HepG2 (cell line): ENCODE data around the gene CCL13. TPM values are rescaled to one million over a fixed set of nuclear protein-coding genes. Genes with fewer than 3 reads are reported as not detected.

Experiments
- ATAC-seq: fragments of 200-7000 bp; cut with Tn5 transposase; 3 replicates; pipeline ENCODE4 v1.9.1; 2020; ENCODE audit warnings: mild to moderate bottlenecking, moderate library complexity
- BruUV-seq: library from RNA; stranded (reverse); fragments of 400-500 nt; replicated peaks from 2 replicates; lab custom pipeline; 2021; lab: Mats Ljungman, UMichigan
- CTCF ChIA-PET: fragments of 300-600 bp; formaldehyde crosslinking; extraction: SDS; loops from one replicate; lab custom pipeline; 2021; ENCODE audit warnings: low total read pairs, inconsistent platforms, low intra/inter-chr PET ratio; lab: Yijun Ruan, JAX
- POLR2A ChIA-PET: fragments of 350-600 bp; sonication (Branson Sonifier 250); formaldehyde crosslinking; loops from one replicate; lab custom pipeline; 2020; ENCODE audit warnings: antibody characterized with exemption, inconsistent platforms; lab: Yijun Ruan, JAX
- DNase-seq: peaks from one replicate; pipeline ENCODE4 v3.0.0-alpha.2; 2015; ENCODE audit warnings: low spot score
- FAIRE-seq: peaks from 3 replicates; lab custom pipeline; 2011; peaks lifted over from hg19 to GRCh38; lab: Jason Lieb, UNC
- H2AFZ ChIP-seq: one replicate; pipeline ENCODE4 v1.6.1; 2011; ENCODE audit warnings: low read length, inconsistent platforms
- H3K27ac ChIP-seq: fragments of 300-600 bp; 3 replicates; pipeline ENCODE4 v1.8.0; 2011; ENCODE audit warnings: mixed run types, mild to moderate bottlenecking, mixed read lengths, low read length, inconsistent platforms; ENCODE audit not compliant: insufficient read depth; ENCODE audit errors: extremely low read length
- H3K27me3 ChIP-seq, 2 experiments: fragments of 200-600 bp in 1 of 2; 2 replicates in 1 of 2; 3 replicates in 1 of 2; pipeline versions ENCODE4 v1.6.0 to v1.8.0; 2011; ENCODE audit warnings: low read length in 2 of 2, mild to moderate bottlenecking in 2 of 2, moderate library complexity in 2 of 2, inconsistent platforms in 1 of 2; ENCODE audit not compliant: insufficient read depth in 2 of 2, control insufficient read depth in 1 of 2
- H3K36me3 ChIP-seq, 2 experiments: fragments of 200-600 bp in 1 of 2; replicated peaks in 1 of 2; 2 replicates in 1 of 2; 3 replicates in 1 of 2; pipeline versions ENCODE4 v1.5.1 to v1.8.0; 2011; ENCODE audit warnings: low read length in 2 of 2, inconsistent platforms in 1 of 2; ENCODE audit not compliant: insufficient read depth in 2 of 2, control insufficient read depth in 1 of 2
- H3K4me1 ChIP-seq: 2 replicates; pipeline ENCODE4 v1.5.1; 2012; ENCODE audit warnings: low read length, inconsistent platforms; ENCODE audit not compliant: insufficient read depth
- H3K4me2 ChIP-seq: 2 replicates; pipeline ENCODE4 v1.6.0; 2011; ENCODE audit warnings: low read depth, low read length, inconsistent platforms
- H3K4me3 ChIP-seq, 3 experiments: fragments of 200-600 bp in 1 of 3; sonication (generic), shearing (Covaris generic) in 1 of 3; replicated peaks in 1 of 3; 2 replicates each; pipeline ENCODE4 v1.5.1; 2011 to 2016; ENCODE audit warnings: low read length in 3 of 3, inconsistent platforms in 2 of 3, low read depth in 2 of 3, mild to moderate bottlenecking in 2 of 3, control low read depth in 1 of 3, mixed read lengths in 1 of 3; ENCODE audit not compliant: insufficient read depth in 1 of 3
- H3K79me2 ChIP-seq: one replicate; pipeline ENCODE4 v1.6.1; 2011; ENCODE audit warnings: low read length, inconsistent platforms; ENCODE audit not compliant: insufficient read depth
- H3K9ac ChIP-seq: 2 replicates; pipeline ENCODE4 v1.6.0; 2011; ENCODE audit warnings: mild to moderate bottlenecking, low read depth, low read length, inconsistent platforms; ENCODE audit not compliant: insufficient read depth
- H3K9me3 ChIP-seq: 2 replicates; pipeline ENCODE4 v1.5.1; 2012; ENCODE audit warnings: mild to moderate bottlenecking, low read length
- H4K20me1 ChIP-seq: 2 replicates; pipeline ENCODE4 v1.6.0; 2011; ENCODE audit warnings: inconsistent platforms, mild to moderate bottlenecking, low read length, moderate library complexity; ENCODE audit not compliant: insufficient read depth
- ARNT2 ChIP-seq: sonication (generic); formaldehyde crosslinking; IDR thresholded peaks from 2 replicates; pipeline ENCODE4 v1.8.0; 2022; ENCODE audit warnings: mild to moderate bottlenecking, low read depth, missing genetic modification reagents, moderate library complexity
- ATF7 ChIP-seq, 2 experiments: fragments of 450-650 bp in 1 of 2; sonication (generic) in 1 of 2; formaldehyde crosslinking in 1 of 2; IDR thresholded peaks; 2 replicates each; pipeline versions ENCODE4 v1.4.0 to v1.6.1; 2016 to 2020; ENCODE audit warnings: antibody characterized with exemption in 1 of 2, mild to moderate bottlenecking in 1 of 2, missing genetic modification reagents in 1 of 2
- NFIC ChIP-seq: IDR thresholded peaks from 2 replicates; pipeline ENCODE4 v1.6.1; 2012; ENCODE audit warnings: mild to moderate bottlenecking, low read length, inconsistent platforms
- RBM22 ChIP-seq: fragments of 200-400 bp; formaldehyde crosslinking; optimal IDR thresholded peaks from 2 replicates; pipeline ENCODE3; 2017; ENCODE audit warnings: mild to moderate bottlenecking, low read length, moderate library complexity
- RFXANK ChIP-seq: IDR thresholded peaks from 2 replicates; pipeline ENCODE4 v1.6.1; 2016
- SALL2 ChIP-seq: sonication (generic); formaldehyde crosslinking; IDR thresholded peaks from 2 replicates; pipeline ENCODE4 v1.8.1; 2023; ENCODE audit warnings: mild to moderate bottlenecking, missing genetic modification reagents, inconsistent platforms
- SP4 ChIP-seq: sonication (generic); formaldehyde crosslinking; IDR thresholded peaks from 2 replicates; pipeline ENCODE4 v1.8.1; 2023; ENCODE audit warnings: mild to moderate bottlenecking, missing genetic modification reagents
- SYNCRIP ChIP-seq: fragments of 200-400 bp; formaldehyde crosslinking; IDR thresholded peaks from 2 replicates; pipeline ENCODE4 v1.6.1; 2018; ENCODE audit warnings: mild to moderate bottlenecking, low read depth, low read length; ENCODE audit not compliant: insufficient read depth
- ZBTB3 ChIP-seq: sonication (generic); formaldehyde crosslinking; IDR thresholded peaks from 2 replicates; pipeline ENCODE4 v1.4.0; 2020; ENCODE audit warnings: low read depth, mild to moderate bottlenecking, moderate library complexity, missing genetic modification reagents, borderline replicate concordance
- ZNF230 ChIP-seq: sonication (generic); formaldehyde crosslinking; IDR thresholded peaks from 2 replicates; pipeline ENCODE4 v1.4.0; 2020; ENCODE audit warnings: mild to moderate bottlenecking, missing genetic modification reagents
- WGBS: methylation state at CpG from one replicate; pipeline ENCODE4 v1.1.6; 2017; ENCODE audit warnings: low lambda C conversion rate; 5-methylcytosine and 5-hydroxymethylcytosine counted together
- in situ Hi-C: cut with HindIII; loops from 2 replicates; pipeline ENCODE4 v1.10.0; 2017; ENCODE audit warnings: low pct_unique_long_range_greater_than_20kb; ENCODE audit not compliant: extremely low pct_ligation_motif_present
- intact Hi-C: fragments of 100-400 bp; cut with micrococcal nuclease; formaldehyde crosslinking; loops from one replicate; pipeline ENCODE4 v1.10.0; 2022; ENCODE audit not compliant: unreplicated experiment
- polyA plus RNA-seq, 8 experiments: library from polyadenylated mRNA; depleted of rRNA in 3 of 8; stranded (reverse) in 7 of 8; unstranded in 1 of 8; fragments of >200 nt; fragmentation: Illumina TruSeq in 4 of 8; extraction: Trizol in 4 of 8; gene quantifications; 2 replicates each; pipeline versions ENCODE4 v1.2.1 to v1.2.3, GENCODE V29; 2011 to 2016; ENCODE audit warnings: low read depth in 4 of 8, missing spikeins in 1 of 8, mixed read lengths in 1 of 8; ENCODE audit not compliant: insufficient read depth in 1 of 8
- total RNA-seq, 5 experiments: library from RNA; depleted of rRNA; stranded (reverse); fragments of >200 nt; fragmentation: Illumina TruSeq; extraction: Trizol; gene quantifications; 2 replicates each; pipeline ENCODE4 v1.2.3, GENCODE V29; 2016; ENCODE audit warnings: low read depth in 1 of 5
- TF ChIP-seq, protein P1 (sequence below): sonication (generic); formaldehyde crosslinking; IDR thresholded peaks from 2 replicates; pipeline ENCODE4 v1.8.0; 2022; ENCODE audit warnings: missing genetic modification reagents, mild to moderate bottlenecking, moderate library complexity, borderline replicate concordance
- TF ChIP-seq, protein P2 (sequence below): sonication (generic); formaldehyde crosslinking; IDR thresholded peaks from 2 replicates; pipeline ENCODE4 v1.5.0; 2020; ENCODE audit warnings: mild to moderate bottlenecking, missing genetic modification reagents, borderline replicate concordance
- TF ChIP-seq, protein P3 (sequence below): sonication (generic); formaldehyde crosslinking; IDR thresholded peaks from 2 replicates; pipeline ENCODE4 v1.9.0; 2021; ENCODE audit warnings: missing genetic modification reagents, mild to moderate bottlenecking, borderline replicate concordance

CCL13 gene
- total and polyA plus RNA-seq, 2 of the 13 experiments (the other 11 are each of a cell fraction or from before 2014, with no cell fraction given): not detected

DNA sequence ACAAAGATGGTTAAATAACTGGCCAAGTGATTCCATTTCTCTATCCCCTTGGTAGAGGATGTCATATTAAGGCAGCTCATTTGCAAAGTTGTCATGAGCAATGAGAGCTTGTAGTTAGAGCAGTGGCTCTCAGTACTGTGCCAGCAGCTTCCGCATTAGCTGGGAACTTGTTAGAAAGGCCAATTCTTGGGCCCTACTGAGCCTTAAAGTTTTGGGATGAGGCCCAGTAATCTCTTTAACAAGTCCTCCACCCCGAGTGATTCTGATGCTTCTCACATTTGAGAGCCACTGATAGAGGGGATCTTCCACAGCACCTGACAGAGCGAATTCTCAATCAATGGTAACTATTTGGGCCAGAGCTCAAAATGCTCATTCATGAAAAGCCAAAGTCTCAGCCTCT is 26.9 kb downstream of the CCL13 start:
- Histone ChIP-seq H3K4me1 (no peaks in the 10 kb centered on the region), H4K20me1 (no peaks in the 10 kb centered on the region), H3K9me3 (no peaks in the 10 kb centered on the region), H2AFZ (no peak overlapping the region), H3K27me3 (no peaks in the 10 kb centered on the region; a peak in 1 of 5 replicates), H3K9ac (no peak overlapping the region), H3K4me3 (no peak overlapping the region), H3K79me2 (no peaks in the 10 kb centered on the region), H3K4me2 (no peak overlapping the region), H3K36me3 (no peaks in the 10 kb centered on the region), H3K27ac (no peak overlapping the region)
- CTCF ChIA-PET: no interaction called here
- no TSS peak for BruUV-seq
- no peak for DNase-seq
- no peak for FAIRE-seq
- POLR2A ChIA-PET: no interaction called here
- in situ Hi-C loops: no loop called here
- TF ChIP-seq, protein P1, sequence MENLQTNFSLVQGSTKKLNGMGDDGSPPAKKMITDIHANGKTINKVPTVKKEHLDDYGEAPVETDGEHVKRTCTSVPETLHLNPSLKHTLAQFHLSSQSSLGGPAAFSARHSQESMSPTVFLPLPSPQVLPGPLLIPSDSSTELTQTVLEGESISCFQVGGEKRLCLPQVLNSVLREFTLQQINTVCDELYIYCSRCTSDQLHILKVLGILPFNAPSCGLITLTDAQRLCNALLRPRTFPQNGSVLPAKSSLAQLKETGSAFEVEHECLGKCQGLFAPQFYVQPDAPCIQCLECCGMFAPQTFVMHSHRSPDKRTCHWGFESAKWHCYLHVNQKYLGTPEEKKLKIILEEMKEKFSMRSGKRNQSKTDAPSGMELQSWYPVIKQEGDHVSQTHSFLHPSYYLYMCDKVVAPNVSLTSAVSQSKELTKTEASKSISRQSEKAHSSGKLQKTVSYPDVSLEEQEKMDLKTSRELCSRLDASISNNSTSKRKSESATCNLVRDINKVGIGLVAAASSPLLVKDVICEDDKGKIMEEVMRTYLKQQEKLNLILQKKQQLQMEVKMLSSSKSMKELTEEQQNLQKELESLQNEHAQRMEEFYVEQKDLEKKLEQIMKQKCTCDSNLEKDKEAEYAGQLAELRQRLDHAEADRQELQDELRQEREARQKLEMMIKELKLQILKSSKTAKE (CRISPR knock-in tag): no peak
- TF ChIP-seq RFXANK (CRISPR knock-in tag) (no peak), NFIC (no peak)
- no peak for ATAC-seq
- WGBS: 36% methylated on average over 2 of the region's 3 CpGs
- intact Hi-C loops: no loop called here

DNA sequence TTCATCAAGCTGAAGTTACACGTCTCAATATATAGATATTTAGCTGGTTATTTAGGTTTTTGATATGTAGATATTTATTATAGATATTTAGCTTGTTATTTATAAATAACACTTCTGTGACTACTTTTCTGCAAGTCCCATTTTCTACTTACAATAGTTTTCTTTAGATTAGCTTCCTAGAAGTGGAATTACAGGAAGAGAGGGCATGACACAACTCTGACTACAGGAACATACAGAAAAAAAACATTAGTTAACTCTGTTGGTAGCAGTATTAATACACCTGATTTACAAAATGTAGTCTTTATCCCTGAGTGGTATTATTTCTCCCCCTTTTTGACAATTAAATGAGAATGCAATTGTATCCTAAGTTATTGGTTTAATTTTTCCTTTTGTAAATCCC is 28.0 kb downstream of the CCL13 start:
- no peaks in the 10 kb centered on the region for H3K9me3 ChIP-seq
- no peaks in the 10 kb centered on the region for H3K36me3 ChIP-seq
- no TSS peak for BruUV-seq
- no peak overlapping the region for H2AFZ ChIP-seq
- no peaks in the 10 kb centered on the region for H4K20me1 ChIP-seq
- H3K4me2 ChIP-seq: no peak overlapping the region
- intact Hi-C loops: no loop called here
- no peaks in the 10 kb centered on the region for H3K79me2 ChIP-seq
- ChIA-PET CTCF (no interaction called here), POLR2A (no interaction called here)
- in situ Hi-C loops: no loop called here
- no peak overlapping the region for H3K27ac ChIP-seq
- H3K4me1 ChIP-seq: no peaks in the 10 kb centered on the region
- no peak for DNase-seq
- no peak for ATAC-seq
- FAIRE-seq: no peak
- 0% methylated on average over 1 of the region's 1 CpG for WGBS
- no peak overlapping the region for H3K4me3 ChIP-seq
- H3K9ac ChIP-seq: no peak overlapping the region
- H3K27me3 ChIP-seq: peaks cover 0 to 4% of the 10 kb centered on the region in 2 experiments; a peak in 1 of 5 replicates
- TF ChIP-seq RBM22 (no peak), SP4 (CRISPR knock-in tag) (no peak), ZBTB3 (CRISPR knock-in tag) (no peak), ZNF230 (CRISPR knock-in tag) (no peak), SYNCRIP (no peak), ATF7 (IDR thresholded peaks at IDR 0.05) (no peak), ATF7 (CRISPR knock-in tag; IDR thresholded peaks at IDR 0.05) (no peak), SALL2 (no peak), ARNT2 (no peak)
- TF ChIP-seq, protein P2, sequence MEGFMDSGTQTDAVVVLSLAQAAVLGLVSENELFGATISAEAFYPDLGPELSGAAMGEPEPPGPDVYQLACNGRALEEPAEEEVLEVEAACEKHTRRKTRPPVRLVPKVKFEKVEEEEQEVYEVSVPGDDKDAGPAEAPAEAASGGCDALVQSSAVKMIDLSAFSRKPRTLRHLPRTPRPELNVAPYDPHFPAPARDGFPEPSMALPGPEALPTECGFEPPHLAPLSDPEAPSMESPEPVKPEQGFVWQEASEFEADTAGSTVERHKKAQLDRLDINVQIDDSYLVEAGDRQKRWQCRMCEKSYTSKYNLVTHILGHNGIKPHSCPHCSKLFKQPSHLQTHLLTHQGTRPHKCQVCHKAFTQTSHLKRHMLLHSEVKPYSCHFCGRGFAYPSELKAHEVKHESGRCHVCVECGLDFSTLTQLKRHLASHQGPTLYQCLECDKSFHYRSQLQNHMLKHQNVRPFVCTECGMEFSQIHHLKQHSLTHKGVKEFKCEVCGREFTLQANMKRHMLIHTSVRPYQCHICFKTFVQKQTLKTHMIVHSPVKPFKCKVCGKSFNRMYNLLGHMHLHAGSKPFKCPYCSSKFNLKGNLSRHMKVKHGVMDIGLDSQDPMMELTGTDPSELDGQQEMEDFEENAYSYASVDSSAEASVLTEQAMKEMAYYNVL (CRISPR knock-in tag): no peak
- TF ChIP-seq, protein P3, sequence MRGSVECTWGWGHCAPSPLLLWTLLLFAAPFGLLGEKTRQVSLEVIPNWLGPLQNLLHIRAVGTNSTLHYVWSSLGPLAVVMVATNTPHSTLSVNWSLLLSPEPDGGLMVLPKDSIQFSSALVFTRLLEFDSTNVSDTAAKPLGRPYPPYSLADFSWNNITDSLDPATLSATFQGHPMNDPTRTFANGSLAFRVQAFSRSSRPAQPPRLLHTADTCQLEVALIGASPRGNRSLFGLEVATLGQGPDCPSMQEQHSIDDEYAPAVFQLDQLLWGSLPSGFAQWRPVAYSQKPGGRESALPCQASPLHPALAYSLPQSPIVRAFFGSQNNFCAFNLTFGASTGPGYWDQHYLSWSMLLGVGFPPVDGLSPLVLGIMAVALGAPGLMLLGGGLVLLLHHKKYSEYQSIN (CRISPR knock-in tag): no peak
